Stimulated activated CD8-positive, alpha-beta memory T cell treated with anti-CD3 and anti-CD28 coated beads, Interleukin-4, amount 100 ng/mL, for 4 hours (primary cell): ENCODE measurements around the gene DGKD.

Experiments used
- DNase-seq, 2 donors: peaks; one replicate each; pipeline ENCODE4 v3.0.0-alpha.2; 2020; ENCODE audit warnings: low read depth in 2 of 2, low spot score in 1 of 2

Gene DGKD

GRCh38 chr2:233490831-233491230 is 136.5 kb downstream of the DGKD start:
- no peak for DNase-seq

DNA sequence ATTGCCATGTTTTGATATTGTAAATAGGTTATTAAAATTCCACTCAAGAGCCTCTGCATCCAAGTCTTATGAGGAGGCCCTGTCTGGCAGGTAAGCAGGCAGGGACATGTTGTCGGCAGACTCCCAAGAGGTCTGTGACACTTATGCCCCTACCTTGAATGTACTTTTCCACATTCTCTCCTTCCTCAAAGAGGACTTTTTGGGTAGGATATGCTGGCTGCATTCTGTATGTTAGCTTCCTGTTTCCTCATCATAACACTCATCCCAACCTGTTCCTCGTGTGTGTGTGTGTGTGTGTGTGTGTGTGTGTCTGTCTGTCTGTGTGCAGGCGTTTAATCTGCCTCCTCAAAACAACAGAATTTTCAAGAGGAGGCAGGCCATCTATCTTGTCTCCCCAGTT is 137.0 kb downstream of the DGKD start:
- DNase-seq = no peak

DNA sequence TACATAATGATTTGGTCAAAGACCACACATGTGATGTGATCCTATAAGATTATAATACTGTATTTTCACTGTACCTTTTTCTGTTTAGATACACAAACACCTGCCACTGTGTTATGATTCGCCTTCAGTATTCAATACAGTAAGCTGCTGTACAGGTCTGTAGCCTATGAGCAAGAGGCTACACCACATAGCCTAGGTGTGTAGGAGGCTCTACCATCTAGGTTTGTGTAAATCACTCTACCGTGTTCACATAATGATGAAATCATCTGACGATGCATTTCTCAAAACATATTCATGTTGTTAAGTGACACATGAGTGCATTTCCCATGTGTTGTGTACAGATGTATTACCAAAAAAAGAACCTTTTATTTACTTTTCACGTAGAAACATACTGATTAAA is 137.8 kb downstream of the DGKD start:
- DNase-seq = no peak

GRCh38 chr2:233492751-233493150 is 138.5 kb downstream of the DGKD start:
- DNase-seq = no peak

GRCh38 chr2:233495503-233496496 is 141.5 kb downstream of the DGKD start:
- DNase-seq = no peak

DNA sequence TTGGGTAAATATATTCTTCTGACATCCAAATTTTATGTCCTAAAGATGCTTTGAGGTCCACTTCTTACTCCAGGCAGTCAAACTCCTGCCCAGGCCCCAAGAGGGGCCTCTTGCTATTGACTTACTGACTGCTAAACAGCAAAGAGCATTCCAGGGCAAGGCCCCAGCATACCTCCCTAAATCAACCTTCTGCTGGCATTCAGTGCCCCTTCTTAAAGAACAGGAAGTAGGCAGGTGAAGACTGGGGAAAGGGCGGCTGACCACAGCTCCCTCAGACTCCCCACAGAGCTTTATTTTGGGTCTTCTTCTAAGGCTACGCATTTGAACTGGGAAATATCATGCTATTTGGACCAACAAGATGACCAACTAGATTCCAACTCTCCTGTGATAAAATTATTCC is 143.4 kb downstream of the DGKD start:
- DNase-seq = no peak

GRCh38 chr2:233498126-233498525 is 143.8 kb downstream of the DGKD start:
- DNase-seq = no peak

- DNase-seq = no peak
Observed at GRCh38 chr2:233499928-233500327, 145.6 kb downstream of the DGKD start.

- no peak for DNase-seq
Observed at GRCh38 chr2:233501198-233502076, 147.1 kb downstream of the DGKD start.

DNA sequence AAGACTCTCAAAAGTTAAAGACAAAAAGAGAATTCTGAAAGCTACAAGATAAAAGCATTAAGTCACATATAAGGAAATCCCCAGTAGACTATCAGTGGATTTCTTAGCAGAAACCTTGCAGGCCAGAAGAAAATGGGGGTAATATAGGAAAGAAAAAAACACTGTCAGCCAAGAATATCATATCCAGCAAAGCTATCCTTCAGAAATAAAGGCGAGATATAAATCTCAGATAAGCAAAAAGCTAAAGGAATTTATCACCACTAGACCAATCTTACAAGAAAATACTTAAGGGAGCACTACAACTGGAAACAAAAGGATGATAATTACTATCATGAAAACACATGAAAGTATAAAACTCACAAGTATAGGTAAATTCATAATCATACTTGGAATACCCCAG is 149.2 kb downstream of the DGKD start:
- DNase-seq = no peak

- DNase-seq = no peak
Observed at GRCh38 chr2:233503947-233504637, 149.8 kb downstream of the DGKD start.

- DNase-seq = no peak
Observed at GRCh38 chr2:233513953-233514655, 159.8 kb downstream of the DGKD start.

DNA sequence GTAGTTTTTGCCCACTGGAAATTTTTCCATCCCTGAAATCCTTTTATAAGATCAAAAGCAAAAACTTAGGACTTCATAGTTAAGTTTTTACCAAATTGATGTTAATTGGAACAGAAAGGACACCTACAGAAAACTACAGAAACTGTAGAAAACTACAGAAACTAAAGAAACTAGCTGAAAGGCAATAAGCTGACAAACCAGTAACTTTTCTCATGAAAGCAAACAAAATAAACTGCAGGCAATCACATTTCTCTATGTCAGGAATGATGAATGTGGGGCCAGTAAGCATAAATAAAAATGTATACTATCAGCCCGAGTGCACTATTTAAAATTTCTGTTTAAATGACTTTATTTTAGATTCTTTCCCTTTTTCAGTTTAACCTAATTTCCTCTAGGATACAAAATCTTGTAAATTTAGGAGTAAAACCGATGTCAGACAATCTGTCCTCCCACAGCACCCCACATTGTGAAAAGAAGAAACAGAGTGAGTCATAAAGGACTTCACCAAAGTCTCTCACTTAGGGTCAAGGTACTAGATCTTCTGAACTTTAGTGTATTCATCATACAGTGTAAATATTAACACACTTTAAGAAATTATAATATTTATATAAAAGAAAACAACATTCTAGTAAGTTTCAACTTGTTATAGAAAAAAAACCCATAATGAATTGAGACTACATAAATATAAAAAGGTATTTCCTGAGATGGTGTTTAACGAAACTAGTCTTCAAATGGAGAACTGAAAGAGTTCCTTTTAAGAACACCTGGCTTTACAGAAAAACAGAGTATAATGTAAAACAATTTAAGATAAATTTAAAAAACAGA is 165.7 kb downstream of the DGKD start:
- no peak for DNase-seq
